Kidney epithelial cell (primary cell): ENCODE results near the gene C4orf50. TPM values are rescaled to one million over a fixed set of nuclear protein-coding genes. Genes with fewer than 3 reads are reported as not detected.

Source experiments
- DNase-seq: peaks from one replicate; pipeline ENCODE4 v3.0.0-alpha.2; 2010; ENCODE audit warnings: low read depth
- H3K27me3 ChIP-seq: 2 replicates; pipeline ENCODE4 v1.6.0; 2011; ENCODE audit warnings: low read length; ENCODE audit not compliant: control insufficient read depth, insufficient read depth
- H3K36me3 ChIP-seq: 2 replicates; pipeline ENCODE4 v1.5.1; 2011; ENCODE audit warnings: low read length; ENCODE audit not compliant: control insufficient read depth, insufficient read depth
- H3K4me3 ChIP-seq: 2 replicates; pipeline ENCODE4 v1.5.1; 2011; ENCODE audit warnings: low read depth, mild to moderate bottlenecking, control low read depth, low read length
- CTCF ChIP-seq: IDR thresholded peaks from 2 replicates; pipeline ENCODE4 v1.5.1; 2011; ENCODE audit warnings: mild to moderate bottlenecking, moderate library complexity, low read length, control low read depth, inconsistent platforms; ENCODE audit not compliant: insufficient read depth, poor library complexity, severe bottlenecking
- total RNA-seq: library from RNA; depleted of rRNA; stranded (reverse); fragments of >200 nt; gene quantifications from 2 replicates; pipeline ENCODE4 v1.2.3, GENCODE V29; 2015

Gene C4orf50
- total RNA-seq, 1 donor from 2014 or later: not detected

- DNase-seq: no peak
- Histone ChIP-seq H3K4me3 (no peak overlapping the region), H3K36me3 (no peaks in the 10 kb centered on the region), H3K27me3 (peaks cover 2% of the 10 kb centered on the region)
- TF ChIP-seq CTCF: no peak
Observed at GRCh38 chr4:5877392-5877791, 140.8 kb downstream of the C4orf50 start.

- TF ChIP-seq CTCF: no peak
- H3K4me3 ChIP-seq: no peak overlapping the region
- H3K36me3 ChIP-seq: no peaks in the 10 kb centered on the region
- no peak for DNase-seq
- peaks cover 2% of the 10 kb centered on the region for H3K27me3 ChIP-seq
Observed at GRCh38 chr4:5874811-5875449, 143.3 kb downstream of the C4orf50 start.

GRCh38 chr4:5870701-5871100 is 147.5 kb downstream of the C4orf50 start:
- Histone ChIP-seq H3K4me3 (no peak overlapping the region), H3K27me3 (no peaks in the 10 kb centered on the region), H3K36me3 (no peaks in the 10 kb centered on the region)
- TF ChIP-seq CTCF: no peak
- no peak for DNase-seq

DNA sequence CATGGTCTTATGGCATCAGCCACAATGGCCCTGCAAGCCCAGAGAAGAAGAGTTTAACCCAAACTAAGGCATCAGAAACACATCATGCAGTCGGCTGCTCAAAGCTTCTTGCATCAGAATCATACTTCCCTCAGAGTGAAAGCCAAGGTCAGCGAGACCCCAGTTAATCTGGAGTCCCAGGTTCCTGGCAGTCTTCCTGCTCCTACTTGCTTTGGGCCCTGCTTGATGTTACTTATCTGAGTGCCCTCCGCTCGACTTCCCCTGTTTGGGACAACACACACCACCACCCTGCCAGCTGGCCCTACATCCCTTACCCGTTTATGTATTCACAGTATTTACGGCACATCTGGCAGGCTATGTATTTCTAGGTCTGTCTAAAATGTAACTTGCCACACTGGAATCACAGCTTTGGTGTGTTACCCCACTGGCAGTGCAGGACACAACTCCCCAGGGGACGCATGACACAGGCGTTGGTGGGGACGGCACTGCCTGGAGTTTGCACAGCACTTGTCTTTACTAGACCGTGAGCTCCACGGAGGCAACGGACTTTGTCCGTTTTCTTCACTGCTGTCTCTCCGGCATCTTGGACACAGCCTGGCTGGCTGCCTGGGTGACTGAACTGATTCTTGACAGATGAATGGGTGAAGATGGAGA is 148.1 kb downstream of the C4orf50 start:
- Histone ChIP-seq H3K4me3 (no peak overlapping the region), H3K27me3 (no peaks in the 10 kb centered on the region), H3K36me3 (no peaks in the 10 kb centered on the region)
- no peak for DNase-seq
- no peak for TF ChIP-seq CTCF

DNA sequence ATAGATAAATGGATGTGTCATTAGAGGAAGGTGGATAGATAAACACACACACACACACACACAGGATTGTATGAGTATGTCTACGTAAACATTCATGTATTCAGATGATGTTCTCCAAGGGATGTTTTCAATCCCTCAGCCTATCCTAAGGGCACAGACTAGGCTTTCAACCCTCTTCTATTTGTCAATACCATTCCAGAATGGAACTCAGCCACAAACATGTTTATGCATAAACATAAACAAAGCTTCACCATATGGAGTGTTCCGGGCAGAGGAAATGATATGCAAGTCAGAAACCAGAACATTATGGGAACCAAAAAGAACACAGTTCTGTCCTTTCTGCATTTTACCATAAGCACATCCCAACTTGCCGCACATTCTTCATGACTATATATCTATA is 150.4 kb downstream of the C4orf50 start:
- no peaks in the 10 kb centered on the region for H3K27me3 ChIP-seq
- H3K36me3 ChIP-seq: no peaks in the 10 kb centered on the region
- no peak for DNase-seq
- TF ChIP-seq CTCF: no peak
- no peak overlapping the region for H3K4me3 ChIP-seq
